Measurements from ENCODE around the gene GCHFR. TPM values are rescaled to one million over a fixed set of nuclear protein-coding genes. Genes with fewer than 3 reads are reported as not detected.

GCHFR gene
- total and polyA plus RNA-seq, 2 donors (not counting 3 experiments of a cell fraction or from before 2014, with no cell fraction given), result 6.3 to 14.2 TPM

- H3K9me3 ChIP-seq (replicated peaks; ENCODE audit: control insufficient read depth, insufficient read depth, low read length), result no peaks in the 10 kb centered on the region
- peaks cover under 1% of the 10 kb centered on the region for H3K4me1 ChIP-seq (ENCODE audit: control insufficient read depth, extremely low read depth, insufficient read depth, low read length)
- DNase-seq (ENCODE audit: low read depth, low spot score) (no peak), FAIRE-seq (no peak)
- ChIA-PET CTCF (interaction anchor here (1.0 kb wide), 1 partner anchor 109 kb away, joined by 3 read pairs; no protein-coding TSS in a partner anchor), POLR2A (no interaction called here)
- no peak overlapping the region for H3K27ac ChIP-seq (ENCODE audit: insufficient read depth, low read depth, low read length)
- H3K4me2 ChIP-seq (ENCODE audit: insufficient read depth, low read length), result no peak overlapping the region
- H3K9ac ChIP-seq (replicated peaks; ENCODE audit: extremely low read depth, insufficient read depth, low read length), result no peak overlapping the region
- intact Hi-C loops (cut with micrococcal nuclease), result no loop called here
- no peak for TF ChIP-seq FOS (IDR thresholded peaks at IDR 0.05; ENCODE audit: borderline replicate concordance, insufficient read depth, low read length)
- no peak for TF ChIP-seq MYC (IDR thresholded peaks at IDR 0.05; ENCODE audit: low read depth, low read length)
- peaks cover 16% of the 10 kb centered on the region for H3K79me2 ChIP-seq (ENCODE audit: control insufficient read depth, insufficient read depth, low read length)
- no peaks in the 10 kb centered on the region for H3K9me1 ChIP-seq (replicated peaks; ENCODE audit: control insufficient read depth, extremely low read depth, insufficient read depth, low read length)
- dilution Hi-C loops (cut with MboI; ENCODE audit: extremely low pct_ligation_motif_present, low sequenced_read_pairs), result no loop called here
- no peaks in the 10 kb centered on the region for H4K20me1 ChIP-seq (replicated peaks; ENCODE audit: control insufficient read depth, extremely low read depth, insufficient read depth, low read length)
- no peaks in the 10 kb centered on the region for H3K27me3 ChIP-seq (ENCODE audit: control insufficient read depth in 2 of 2, insufficient read depth in 2 of 2, low read length in 2 of 2)
- H2AFZ ChIP-seq (ENCODE audit: low read depth, low read length), result no peak overlapping the region
- H3K4me3 ChIP-seq (replicated peaks in 1 of 3; ENCODE audit: insufficient read depth in 1 of 3, low read depth in 1 of 3, low read length in 3 of 3), result no peak overlapping the region
- BruUV-seq (replicated peaks), result no TSS peak
- H3K36me3 ChIP-seq (ENCODE audit: control insufficient read depth in 2 of 2, extremely low read depth in 1 of 2, insufficient read depth in 2 of 2, low read length in 2 of 2), result peaks cover 4 to 13% of the 10 kb centered on the region in 2 experiments
Observed at GRCh38 chr15:40749151-40749630, 14.7 kb upstream of the GCHFR start.

DNA sequence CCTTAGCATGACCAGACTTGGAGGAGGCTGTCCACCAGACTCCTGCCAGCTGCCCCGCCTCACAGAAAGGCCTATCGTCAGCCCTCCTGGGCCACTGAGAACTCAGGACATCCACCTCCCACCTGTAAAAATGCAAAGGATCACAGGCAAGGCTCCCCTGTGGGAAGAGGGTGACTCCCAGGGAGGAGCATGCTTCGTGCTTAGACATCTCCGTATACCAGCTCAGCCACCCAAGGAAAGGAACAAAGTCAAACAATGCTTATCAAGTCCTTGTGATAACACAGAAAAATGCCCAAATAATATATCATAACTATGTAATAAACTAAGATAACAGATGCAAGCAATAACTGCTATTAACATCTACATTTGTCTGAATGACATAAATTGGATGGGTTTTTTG lies 13.0 kb upstream of the GCHFR start:
- Histone ChIP-seq H3K79me2 (ENCODE audit: control insufficient read depth, insufficient read depth, low read length) (peaks cover 19% of the 10 kb centered on the region), H3K4me2 (ENCODE audit: insufficient read depth, low read length) (no peak overlapping the region), H3K4me1 (ENCODE audit: control insufficient read depth, extremely low read depth, insufficient read depth, low read length) (peaks cover 8% of the 10 kb centered on the region), H3K27me3 (ENCODE audit: control insufficient read depth in 2 of 2, insufficient read depth in 2 of 2, low read length in 2 of 2) (no peaks in the 10 kb centered on the region), H2AFZ (ENCODE audit: low read depth, low read length) (no peak overlapping the region), H3K36me3 (ENCODE audit: control insufficient read depth in 2 of 2, extremely low read depth in 1 of 2, insufficient read depth in 2 of 2, low read length in 2 of 2) (peaks cover 0 to 6% of the 10 kb centered on the region in 2 experiments), H3K27ac (ENCODE audit: insufficient read depth, low read depth, low read length) (no peak overlapping the region), H3K9ac (replicated peaks; ENCODE audit: extremely low read depth, insufficient read depth, low read length) (no peak overlapping the region), H4K20me1 (replicated peaks; ENCODE audit: control insufficient read depth, extremely low read depth, insufficient read depth, low read length) (no peaks in the 10 kb centered on the region), H3K9me3 (replicated peaks; ENCODE audit: control insufficient read depth, insufficient read depth, low read length) (no peaks in the 10 kb centered on the region), H3K4me3 (replicated peaks in 1 of 3; ENCODE audit: insufficient read depth in 1 of 3, low read depth in 1 of 3, low read length in 3 of 3) (no peak overlapping the region), H3K9me1 (replicated peaks; ENCODE audit: control insufficient read depth, extremely low read depth, insufficient read depth, low read length) (no peaks in the 10 kb centered on the region)
- intact Hi-C loops (cut with micrococcal nuclease) (no loop called here), dilution Hi-C loops (cut with MboI; ENCODE audit: extremely low pct_ligation_motif_present, low sequenced_read_pairs) (no loop called here)
- FAIRE-seq (no peak), DNase-seq (ENCODE audit: low read depth, low spot score) (no peak)
- ChIA-PET CTCF (interaction anchor here (1.3 to 2.4 kb wide), 3 partner anchors 12 to 32 kb away, joined by 3 to 6 read pairs (median 4); partner anchors contain the start of gene GCHFR), POLR2A (no interaction called here)
- TF ChIP-seq POLR2AphosphoS5 (IDR thresholded peaks at IDR 0.05; ENCODE audit: insufficient read depth, low read depth, low read length), result no peak
- TF ChIP-seq CTCF (IDR thresholded peaks at IDR 0.05; ENCODE audit: extremely low read depth in 1 of 2, insufficient read depth in 1 of 2, low read depth in 1 of 2, low read length in 2 of 2), result no peak
- no peak for TF ChIP-seq JUN (IDR thresholded peaks at IDR 0.05; ENCODE audit: borderline replicate concordance, insufficient read depth, insufficient read length, low read depth)
- TF ChIP-seq POLR2A (IDR thresholded peaks at IDR 0.05; ENCODE audit: low read depth, low read length), result no peak
- no peak for TF ChIP-seq MYC (IDR thresholded peaks at IDR 0.05; ENCODE audit: low read depth, low read length)
- BruUV-seq (replicated peaks), result no TSS peak
